HG03025 (cell line): ENCODE measurements around the gene SLC5A10.
"Not testable (repeated sequence)": the region's sequence is repeated elsewhere in the genome, so short reads cannot be mapped to it uniquely, and the experiment has no call there.

ENCODE experiments used
- ATAC-seq: cut with Tn5 transposase; IDR thresholded peaks from one replicate; pipeline ENCODE4 v1.9.1; 2021; ENCODE audit warnings: mild to moderate bottlenecking, moderate library complexity; ENCODE audit not compliant: unreplicated experiment, low FRiP score

Gene SLC5A10

DNA sequence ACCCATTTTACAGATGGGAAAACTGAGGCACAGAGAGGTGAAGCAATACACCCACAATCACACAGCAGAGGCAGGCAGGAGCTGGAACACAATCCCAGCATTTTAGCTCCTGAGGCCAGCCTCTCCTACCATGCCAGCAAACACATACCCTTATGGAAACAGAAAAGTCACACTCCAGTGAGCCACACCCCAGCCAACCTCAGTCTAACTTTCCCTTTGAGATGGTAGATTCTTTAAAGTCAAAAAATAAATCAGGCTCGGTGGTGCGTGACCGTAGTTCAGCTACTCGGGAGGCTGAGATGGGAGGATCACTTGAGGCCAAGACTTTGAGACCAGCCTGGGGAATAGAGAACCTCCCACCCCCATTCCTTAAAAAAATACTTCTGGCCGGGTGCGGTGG, 84.2 kb downstream of the SLC5A10 start:
- ATAC-seq: not testable (repeated sequence)

GRCh38 chr17:19037547-19037946, 85.6 kb downstream of the SLC5A10 start:
- ATAC-seq: not testable (repeated sequence)

- ATAC-seq: not testable (repeated sequence)
These were observed 86.0 kb downstream of the SLC5A10 start for GRCh38 chr17:19038007-19038406.

DNA sequence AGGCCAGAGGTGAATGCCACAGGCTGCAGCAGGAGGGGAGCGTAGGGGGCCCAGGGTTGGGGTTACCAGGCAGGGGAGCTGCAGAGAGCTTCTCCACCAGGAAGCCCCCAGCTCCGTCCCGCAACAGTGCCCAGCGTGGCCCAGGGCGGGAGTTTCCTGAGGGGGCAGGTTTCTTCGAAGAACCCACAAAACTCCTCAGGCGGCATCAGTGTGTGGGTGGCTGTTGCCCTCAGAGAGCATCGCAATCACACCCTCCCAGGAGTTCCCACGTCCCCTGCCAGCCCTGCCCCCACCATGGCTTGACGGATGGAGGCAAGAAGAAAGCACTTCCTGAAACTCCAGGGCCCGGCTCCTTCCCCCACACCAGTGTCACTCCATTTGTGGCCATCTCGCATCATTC, 86.8 kb downstream of the SLC5A10 start:
- ATAC-seq: not testable (repeated sequence)

DNA sequence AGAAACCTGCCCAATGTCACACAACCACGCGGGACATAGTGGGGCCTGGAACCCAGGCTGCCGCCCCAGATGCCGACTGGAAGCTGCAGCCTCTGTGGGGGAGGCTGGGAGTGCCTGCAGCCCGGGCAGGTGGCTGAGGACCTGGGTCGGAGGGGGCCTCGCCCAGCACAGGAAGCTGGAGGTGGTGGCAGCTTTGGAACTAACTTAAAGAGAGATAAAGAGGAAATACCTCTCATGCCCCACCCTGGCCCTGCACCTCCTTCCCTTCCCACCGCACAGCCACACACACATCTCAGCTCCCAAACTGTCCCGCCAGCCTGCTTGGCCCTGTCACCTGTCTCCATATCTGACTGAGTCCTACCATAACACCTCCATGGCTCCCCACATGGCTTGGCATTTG, 88.4 kb downstream of the SLC5A10 start:
- not testable (repeated sequence) for ATAC-seq

DNA sequence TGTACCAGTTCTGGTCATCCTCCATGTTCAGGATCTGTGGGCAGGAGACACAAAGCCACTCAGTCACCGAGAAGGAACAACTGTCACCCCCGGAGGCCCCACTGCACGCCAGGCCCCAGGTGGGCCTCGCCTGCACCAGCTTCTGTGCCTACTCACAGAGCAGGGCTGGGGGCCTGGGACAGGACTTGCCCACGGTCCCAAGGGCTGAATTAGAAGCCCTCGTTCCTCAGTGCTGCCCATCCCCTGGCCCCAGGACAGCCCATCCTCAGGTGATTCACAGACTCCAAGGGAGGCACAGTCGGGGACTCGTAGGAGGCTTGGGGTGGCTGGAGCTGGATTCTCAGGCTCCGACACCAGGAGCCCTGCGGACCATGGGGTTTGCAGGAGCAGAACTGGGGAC, 89.9 kb downstream of the SLC5A10 start:
- ATAC-seq: not testable (repeated sequence)

DNA sequence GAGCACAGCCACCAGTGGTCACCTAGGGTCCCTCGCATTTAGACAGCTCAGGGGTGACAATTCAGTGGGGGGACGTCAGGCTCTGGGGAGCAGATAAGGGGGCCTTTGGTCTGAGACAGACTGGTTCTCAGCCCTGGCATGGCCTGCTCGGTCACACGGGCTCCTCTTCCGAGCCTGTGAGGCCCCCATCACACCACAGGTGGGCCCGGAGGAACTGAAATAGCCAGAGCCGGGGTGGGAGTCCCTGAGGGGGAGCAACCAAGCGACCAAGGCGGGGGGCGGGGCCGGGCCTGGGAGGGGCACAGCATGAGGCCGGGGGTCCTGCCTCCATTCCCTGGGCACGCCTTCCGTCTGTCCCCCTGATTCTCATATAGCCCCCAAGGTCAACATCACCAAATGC, 90.4 kb downstream of the SLC5A10 start:
- not testable (repeated sequence) for ATAC-seq

DNA sequence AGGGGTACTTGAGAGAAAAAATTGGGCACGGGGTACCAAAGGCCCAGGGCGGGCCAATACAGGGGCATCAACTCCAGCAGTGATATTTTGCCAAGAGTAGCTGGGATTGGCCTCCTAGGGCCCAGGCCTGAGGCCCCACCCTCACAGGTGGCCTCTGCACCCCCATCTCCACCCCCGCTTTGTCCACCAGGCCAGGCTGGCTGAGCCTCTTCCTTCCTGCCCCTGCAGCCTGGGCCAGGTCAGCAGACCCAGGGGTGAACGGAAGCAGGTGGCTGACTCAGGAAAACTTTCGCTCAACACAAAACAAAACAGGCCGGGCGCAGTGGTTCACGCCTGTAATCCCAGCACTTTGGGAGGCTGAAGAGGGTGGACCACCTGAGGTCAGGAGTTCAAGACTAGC, 91.1 kb downstream of the SLC5A10 start:
- not testable (repeated sequence) for ATAC-seq

- not testable (repeated sequence) for ATAC-seq
These were observed 92.7 kb downstream of the SLC5A10 start for GRCh38 chr17:19044643-19045042.

DNA sequence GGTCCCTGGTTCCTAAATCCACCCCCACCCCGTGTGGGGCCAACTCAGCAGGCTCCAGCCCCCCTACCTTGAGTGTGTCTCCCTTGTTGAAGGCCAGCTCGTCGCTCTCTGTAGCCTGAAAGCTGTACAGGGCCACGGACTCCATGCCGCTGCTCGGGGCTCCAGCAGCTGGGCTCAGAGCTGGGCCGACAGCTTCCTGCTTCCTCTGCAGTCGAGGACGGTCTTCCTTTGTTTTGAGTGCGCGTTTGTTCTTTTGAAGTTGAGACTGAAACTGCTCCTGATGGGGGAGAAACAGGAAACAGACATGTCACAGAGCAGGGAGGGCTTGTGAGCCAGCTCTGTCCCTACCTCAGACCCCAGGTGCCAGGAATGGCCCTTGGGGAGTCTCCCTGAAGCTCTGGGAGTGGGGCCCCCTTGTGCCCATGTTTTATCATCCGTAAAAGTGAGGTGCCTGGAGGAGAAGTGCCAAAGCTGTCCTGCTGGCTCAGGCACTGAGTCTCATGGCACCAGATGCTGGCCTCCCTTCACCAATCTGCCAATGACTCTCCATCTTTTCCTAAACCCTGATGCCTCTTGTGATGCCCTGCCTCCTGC, 94.9 kb downstream of the SLC5A10 start, which contains the start of gene GRAP:
TSS of gene GRAP (minus strand) at position 176 of the 594 bp plus-strand sequence. CDS start at position 145, 31 bp downstream.
- ATAC-seq: not testable (repeated sequence)

GRCh38 chr17:19047510-19047909, 95.5 kb downstream of the SLC5A10 start:
- ATAC-seq: not testable (repeated sequence)

DNA sequence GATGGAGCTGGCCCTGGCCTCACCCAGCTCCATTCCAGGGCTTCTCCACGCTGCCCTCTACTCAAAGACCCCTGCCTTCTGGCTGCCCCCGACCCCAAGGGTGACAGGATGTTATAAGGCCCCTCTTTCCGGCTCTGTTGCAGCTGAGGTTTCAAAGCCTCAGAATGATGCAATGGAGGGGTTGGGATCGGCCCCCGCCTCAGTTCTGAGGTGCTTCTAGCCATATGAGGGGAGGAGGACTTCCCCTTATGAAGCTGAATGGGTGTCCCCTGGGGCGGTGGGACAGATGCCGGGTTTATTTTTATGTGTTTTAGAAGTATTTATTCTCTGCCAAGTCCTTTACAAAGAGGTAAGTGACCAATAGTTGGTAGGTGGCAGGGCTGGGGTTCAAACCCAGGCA, 96.9 kb downstream of the SLC5A10 start:
- not testable (repeated sequence) for ATAC-seq

- ATAC-seq: not testable (repeated sequence)
These were observed 103.5 kb downstream of the SLC5A10 start for GRCh38 chr17:19055447-19055846.

DNA sequence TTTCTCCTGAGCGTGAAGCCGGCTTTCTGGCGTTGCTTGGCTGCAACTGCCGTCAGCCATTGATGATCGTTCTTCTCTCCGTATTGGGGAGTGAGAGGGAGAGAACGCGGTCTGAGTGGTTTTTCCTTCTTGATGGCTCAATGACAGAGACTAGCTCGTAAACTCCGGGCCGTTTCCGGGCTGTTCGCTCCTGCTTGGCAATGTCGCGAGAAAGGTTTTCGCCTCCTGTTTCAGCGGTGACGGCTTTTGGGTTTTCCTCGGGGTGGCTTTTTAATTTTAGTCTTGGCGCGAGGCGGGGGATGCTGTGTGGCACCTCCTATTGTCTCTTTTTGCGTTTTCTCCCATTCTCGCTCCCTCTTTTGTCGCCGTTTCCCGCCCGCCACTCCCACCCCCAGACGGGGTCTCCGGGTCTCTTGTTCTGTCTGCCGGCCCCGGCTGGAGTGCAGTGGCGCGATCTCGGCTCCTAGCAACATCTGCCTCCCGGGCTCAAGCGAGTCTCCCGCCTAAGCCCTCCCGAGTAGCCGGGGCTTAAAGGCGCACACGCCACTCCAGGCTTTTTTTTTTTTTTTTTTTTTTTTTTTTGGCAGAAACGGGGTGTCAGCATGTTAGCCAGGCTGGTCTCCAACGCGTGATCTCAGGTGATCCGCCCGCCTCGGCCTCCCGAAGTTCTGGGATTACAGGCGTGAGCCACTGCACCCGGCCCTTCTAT, 110.2 kb downstream of the SLC5A10 start:
- not testable (repeated sequence) for ATAC-seq

- ATAC-seq: not testable (repeated sequence)
These were observed 110.9 kb downstream of the SLC5A10 start for GRCh38 chr17:19062718-19063325.

DNA sequence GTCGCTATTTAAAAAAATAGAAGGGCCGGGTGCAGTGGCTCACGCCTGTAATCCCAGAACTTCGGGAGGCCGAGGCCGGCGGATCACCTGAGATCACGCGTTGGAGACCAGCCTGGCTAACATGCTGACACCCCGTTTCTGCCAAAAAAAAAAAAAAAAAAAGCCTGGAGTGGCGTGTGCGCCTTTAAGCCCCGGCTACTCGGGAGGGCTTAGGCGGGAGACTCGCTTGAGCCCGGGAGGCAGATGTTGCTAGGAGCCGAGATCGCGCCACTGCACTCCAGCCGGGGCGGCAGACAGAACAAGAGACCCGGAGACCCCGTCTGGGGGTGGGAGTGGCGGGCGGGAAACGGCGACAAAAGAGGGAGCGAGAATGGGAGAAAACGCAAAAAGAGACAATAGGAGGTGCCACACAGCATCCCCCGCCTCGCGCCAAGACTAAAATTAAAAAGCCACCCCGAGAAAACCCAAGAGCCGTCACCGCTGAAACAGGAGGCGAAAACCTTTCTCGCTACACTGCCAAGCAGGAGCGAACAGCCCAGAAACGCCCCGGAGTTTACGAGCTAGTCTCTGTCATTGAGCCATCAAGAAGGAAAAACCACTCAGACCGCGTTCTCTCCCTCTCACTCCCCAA, 111.5 kb downstream of the SLC5A10 start:
- ATAC-seq: not testable (repeated sequence)

DNA sequence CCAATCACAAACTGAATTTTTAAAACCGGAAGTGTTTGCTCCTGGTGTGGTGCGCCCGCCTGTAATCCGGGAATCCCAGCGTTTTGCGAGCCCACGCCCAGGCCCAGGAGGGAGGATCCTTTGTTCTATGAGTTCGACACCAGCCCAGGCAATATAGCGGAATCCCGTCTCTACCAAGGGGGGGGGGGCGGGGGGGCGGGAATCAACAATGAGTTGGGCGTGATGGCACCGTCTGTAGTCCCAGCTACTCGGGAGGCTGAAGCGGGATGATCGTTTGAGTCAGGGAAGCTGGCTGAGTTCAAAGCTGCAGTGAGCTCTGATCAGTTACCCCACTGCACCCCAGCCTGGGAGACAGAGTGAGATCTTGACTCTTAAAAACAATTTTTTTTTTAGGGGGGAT, 112.4 kb downstream of the SLC5A10 start:
- ATAC-seq: not testable (repeated sequence)

DNA sequence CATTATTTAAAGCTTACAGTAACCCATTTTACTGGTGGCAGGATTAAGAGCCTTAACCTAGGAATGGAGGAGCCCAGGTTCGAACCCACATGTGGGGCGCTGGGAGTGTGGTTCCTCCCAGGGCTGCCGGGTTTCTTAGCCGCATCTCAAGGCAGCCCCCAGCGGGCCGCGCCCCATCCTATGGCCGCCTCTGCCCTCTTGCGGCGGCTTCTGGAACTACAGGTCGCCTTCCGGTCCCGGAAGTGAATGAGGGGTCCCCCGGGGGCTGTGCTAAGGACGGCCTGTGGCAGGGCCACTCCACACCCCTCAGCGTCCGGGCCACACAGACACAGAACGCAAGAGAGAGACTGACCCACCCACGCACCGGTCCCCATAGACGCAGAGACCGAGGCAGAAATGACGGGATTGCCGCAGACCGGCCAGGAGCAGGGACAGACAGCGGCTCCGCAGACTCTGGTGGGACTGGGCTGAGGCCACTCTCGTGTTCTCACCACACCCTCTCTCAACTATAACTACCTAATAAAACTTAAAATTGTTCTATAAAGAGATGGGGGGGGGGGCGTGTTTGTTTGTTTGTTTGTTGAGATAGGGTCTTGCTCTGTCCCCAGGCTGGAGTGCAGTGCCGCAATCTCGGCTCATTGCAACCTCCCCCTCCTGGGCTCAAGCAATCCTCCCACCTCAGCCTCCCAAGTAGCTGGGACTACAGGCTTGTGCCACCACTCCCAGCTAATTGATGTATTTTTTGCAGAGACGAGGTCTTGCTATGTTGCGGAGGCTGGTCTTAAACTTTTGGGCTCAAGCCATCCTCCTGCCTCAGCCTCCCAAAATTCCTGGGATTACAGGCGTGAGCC, 118.6 kb downstream of the SLC5A10 start:
- ATAC-seq: not testable (repeated sequence)
